DND-41 (cell line): ENCODE data around the gene SCAMP1.

ENCODE experiments used
- CTCF ChIP-seq: IDR thresholded peaks from 2 replicates; pipeline ENCODE4 v1.5.1; 2012; ENCODE audit warnings: borderline replicate concordance, low read length, moderate library complexity, mild to moderate bottlenecking; ENCODE audit not compliant: poor library complexity, severe bottlenecking; ENCODE audit errors: extremely low read depth
- EZH2 ChIP-seq: IDR thresholded peaks from 3 replicates; pipeline ENCODE4 v1.6.1; 2012; ENCODE audit warnings: borderline replicate concordance, low read depth, mild to moderate bottlenecking, moderate library complexity, low read length, inconsistent platforms; ENCODE audit not compliant: severe bottlenecking

GRCh38 chr5:78369680-78370079 lies 9.3 kb downstream of the SCAMP1 start:
- TF ChIP-seq CTCF (no peak), EZH2 (no peak)
